Measurements from ENCODE around the gene NSL1.

- TF ChIP-seq EZH2 (IDR thresholded peaks at IDR 0.05; ENCODE audit: insufficient read depth, poor library complexity, severe bottlenecking) (no peak), EZH2phosphoT487 (IDR thresholded peaks at IDR 0.05; ENCODE audit: insufficient read depth, low read depth) (no peak)
Observed at GRCh38 chr1:212677136-212677535, 114.4 kb downstream of the NSL1 start.

Data from GM23248 (cell line).